ENCODE results near the gene ARID5B.

The ARID5B gene

GRCh38 chr10:61904733-61905725 is 3.5 kb downstream of the ARID5B start:
- DNase-seq (ENCODE audit: low read depth), result no peak

GRCh38 chr10:61905837-61906561 is 4.5 kb downstream of the ARID5B start:
- DNase-seq (ENCODE audit: low read depth), result no peak

GRCh38 chr10:61906562-61906901 is 5.0 kb downstream of the ARID5B start:
- no peak for DNase-seq (ENCODE audit: low read depth)

GRCh38 chr10:61907011-61907410 is 5.5 kb downstream of the ARID5B start:
- DNase-seq (ENCODE audit: low read depth), result no peak

GRCh38 chr10:61907587-61907986 is 6.1 kb downstream of the ARID5B start:
- no peak for DNase-seq (ENCODE audit: low read depth)

GRCh38 chr10:61910226-61910805 is 8.8 kb downstream of the ARID5B start:
- no peak for DNase-seq (ENCODE audit: low read depth)

- no peak for DNase-seq (ENCODE audit: low read depth)
These were observed 9.4 kb downstream of the ARID5B start for GRCh38 chr10:61910894-61911293.

- DNase-seq (ENCODE audit: low read depth), result no peak
These were observed 9.9 kb downstream of the ARID5B start for GRCh38 chr10:61911425-61911824.

- no peak for DNase-seq (ENCODE audit: low read depth)
These were observed 11.5 kb downstream of the ARID5B start for GRCh38 chr10:61912981-61913380.

- no peak for DNase-seq (ENCODE audit: low read depth)
These were observed 16.6 kb downstream of the ARID5B start for GRCh38 chr10:61918140-61918539.

GRCh38 chr10:61918989-61919388 is 17.5 kb downstream of the ARID5B start:
- no peak for DNase-seq (ENCODE audit: low read depth)

- no peak for DNase-seq (ENCODE audit: low read depth)
These were observed 18.2 kb downstream of the ARID5B start for GRCh38 chr10:61919646-61920215.

GRCh38 chr10:61921143-61921542 is 19.6 kb downstream of the ARID5B start:
- DNase-seq (ENCODE audit: low read depth), result no peak

GRCh38 chr10:61923210-61923949 is 21.9 kb downstream of the ARID5B start:
- DNase-seq (ENCODE audit: low read depth), result no peak

GRCh38 chr10:61923950-61924274 is 22.4 kb downstream of the ARID5B start:
- DNase-seq (ENCODE audit: low read depth), result no peak

- DNase-seq (ENCODE audit: low read depth), result no peak
These were observed 28.1 kb downstream of the ARID5B start for GRCh38 chr10:61929555-61929954.

GRCh38 chr10:61931620-61932332 is 30.3 kb downstream of the ARID5B start:
- DNase-seq (ENCODE audit: low read depth), result no peak

- no peak for DNase-seq (ENCODE audit: low read depth)
These were observed 32.5 kb downstream of the ARID5B start for GRCh38 chr10:61933859-61934555.

- no peak for DNase-seq (ENCODE audit: low read depth)
These were observed 33.6 kb downstream of the ARID5B start for GRCh38 chr10:61935077-61935476.

GRCh38 chr10:61936770-61937169 is 35.3 kb downstream of the ARID5B start:
- DNase-seq (ENCODE audit: low read depth), result no peak
